ENCODE data around the gene ST6GALNAC6. TPM values are rescaled to one million over a fixed set of nuclear protein-coding genes. Genes with fewer than 3 reads are reported as not detected.
"Not testable (repeated sequence)": the region's sequence is repeated elsewhere in the genome, so short reads cannot be mapped to it uniquely, and the experiment has no call there.

Gene ST6GALNAC6
- polyA plus RNA-seq, 1 donor from 2014 or later: 44.2 TPM

GRCh38 chr9:127838375-127839078 is 60.9 kb downstream of the ST6GALNAC6 start:
- no peak overlapping the region for H3K4me2 ChIP-seq (ENCODE audit: low read length)
- H3K36me3 ChIP-seq (ENCODE audit: insufficient read depth, low read length): no peaks in the 10 kb centered on the region
- no peaks in the 10 kb centered on the region for H4K20me1 ChIP-seq (ENCODE audit: insufficient read depth)
- H3K4me3 ChIP-seq (ENCODE audit: low read length): no peak overlapping the region
- H3K9ac ChIP-seq (ENCODE audit: low read length): no peak overlapping the region
- no peaks in the 10 kb centered on the region for H3K9me3 ChIP-seq (ENCODE audit: low read length)
- TF ChIP-seq, protein P1, sequence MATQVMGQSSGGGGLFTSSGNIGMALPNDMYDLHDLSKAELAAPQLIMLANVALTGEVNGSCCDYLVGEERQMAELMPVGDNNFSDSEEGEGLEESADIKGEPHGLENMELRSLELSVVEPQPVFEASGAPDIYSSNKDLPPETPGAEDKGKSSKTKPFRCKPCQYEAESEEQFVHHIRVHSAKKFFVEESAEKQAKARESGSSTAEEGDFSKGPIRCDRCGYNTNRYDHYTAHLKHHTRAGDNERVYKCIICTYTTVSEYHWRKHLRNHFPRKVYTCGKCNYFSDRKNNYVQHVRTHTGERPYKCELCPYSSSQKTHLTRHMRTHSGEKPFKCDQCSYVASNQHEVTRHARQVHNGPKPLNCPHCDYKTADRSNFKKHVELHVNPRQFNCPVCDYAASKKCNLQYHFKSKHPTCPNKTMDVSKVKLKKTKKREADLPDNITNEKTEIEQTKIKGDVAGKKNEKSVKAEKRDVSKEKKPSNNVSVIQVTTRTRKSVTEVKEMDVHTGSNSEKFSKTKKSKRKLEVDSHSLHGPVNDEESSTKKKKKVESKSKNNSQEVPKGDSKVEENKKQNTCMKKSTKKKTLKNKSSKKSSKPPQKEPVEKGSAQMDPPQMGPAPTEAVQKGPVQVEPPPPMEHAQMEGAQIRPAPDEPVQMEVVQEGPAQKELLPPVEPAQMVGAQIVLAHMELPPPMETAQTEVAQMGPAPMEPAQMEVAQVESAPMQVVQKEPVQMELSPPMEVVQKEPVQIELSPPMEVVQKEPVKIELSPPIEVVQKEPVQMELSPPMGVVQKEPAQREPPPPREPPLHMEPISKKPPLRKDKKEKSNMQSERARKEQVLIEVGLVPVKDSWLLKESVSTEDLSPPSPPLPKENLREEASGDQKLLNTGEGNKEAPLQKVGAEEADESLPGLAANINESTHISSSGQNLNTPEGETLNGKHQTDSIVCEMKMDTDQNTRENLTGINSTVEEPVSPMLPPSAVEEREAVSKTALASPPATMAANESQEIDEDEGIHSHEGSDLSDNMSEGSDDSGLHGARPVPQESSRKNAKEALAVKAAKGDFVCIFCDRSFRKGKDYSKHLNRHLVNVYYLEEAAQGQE (IDR thresholded peaks at IDR 0.05; ENCODE audit: borderline replicate concordance): no peak
- TF ChIP-seq CTCF (IDR thresholded peaks at IDR 0.05; ENCODE audit: poor library complexity, severe bottlenecking) (no peak), EP300 (conservative IDR thresholded peaks at IDR 0.05; ENCODE audit: poor library complexity, severe bottlenecking) (no peak), RAD21 (conservative IDR thresholded peaks at IDR 0.05) (no peak), POLR2AphosphoS5 (IDR thresholded peaks at IDR 0.05) (no peak), EZH2 (IDR thresholded peaks at IDR 0.05; ENCODE audit: borderline replicate concordance, insufficient read depth, low read length, poor library complexity, severe bottlenecking) (no peak), SMC3 (conservative IDR thresholded peaks at IDR 0.05; ENCODE audit: poor library complexity) (no peak)
- no peak overlapping the region for H3K27ac ChIP-seq (ENCODE audit: low read length)
- no peaks in the 10 kb centered on the region for H3K79me2 ChIP-seq (replicated peaks; ENCODE audit: insufficient read depth, low read length)
- H3K27me3 ChIP-seq (ENCODE audit: insufficient read depth, low read depth, low read length): no peaks in the 10 kb centered on the region
- H3F3A ChIP-seq (ENCODE audit: insufficient read depth, low read length, poor library complexity, severe bottlenecking): no peaks in the 10 kb centered on the region
- H2AFZ ChIP-seq (ENCODE audit: low read depth, low read length): no peak overlapping the region
- no peaks in the 10 kb centered on the region for H3K9me2 ChIP-seq (ENCODE audit: insufficient read depth, low read length)

GRCh38 chr9:127837346-127837745 is 62.1 kb downstream of the ST6GALNAC6 start:
- no peak overlapping the region for H3K4me2 ChIP-seq (ENCODE audit: low read length)
- TF ChIP-seq TAF1 (IDR thresholded peaks at IDR 0.05; ENCODE audit: low read depth) (no peak), RAD21 (conservative IDR thresholded peaks at IDR 0.05) (no peak), POLR2AphosphoS5 (IDR thresholded peaks at IDR 0.05) (no peak), CTCF (IDR thresholded peaks at IDR 0.05; ENCODE audit: poor library complexity, severe bottlenecking) (no peak), MXI1 (conservative IDR thresholded peaks at IDR 0.05; ENCODE audit: poor library complexity, severe bottlenecking) (no peak)
- TF ChIP-seq, protein P1 (IDR thresholded peaks at IDR 0.05; ENCODE audit: borderline replicate concordance): no peak
- H3K36me3 ChIP-seq (ENCODE audit: insufficient read depth, low read length): no peaks in the 10 kb centered on the region
- no peaks in the 10 kb centered on the region for H4K20me1 ChIP-seq (ENCODE audit: insufficient read depth)
- H3K79me2 ChIP-seq (replicated peaks; ENCODE audit: insufficient read depth, low read length): no peaks in the 10 kb centered on the region
- H3K9ac ChIP-seq (ENCODE audit: low read length): no peak overlapping the region
- H3F3A ChIP-seq (ENCODE audit: insufficient read depth, low read length, poor library complexity, severe bottlenecking): no peaks in the 10 kb centered on the region
- H3K27ac ChIP-seq (ENCODE audit: low read length): no peak overlapping the region
- H3K9me3 ChIP-seq (ENCODE audit: low read length): no peaks in the 10 kb centered on the region
- H3K9me2 ChIP-seq (ENCODE audit: insufficient read depth, low read length): no peaks in the 10 kb centered on the region
- no peak overlapping the region for H3K4me3 ChIP-seq (ENCODE audit: low read length)
- no peak overlapping the region for H2AFZ ChIP-seq (ENCODE audit: low read depth, low read length)
- H3K27me3 ChIP-seq (ENCODE audit: insufficient read depth, low read depth, low read length): no peaks in the 10 kb centered on the region

DNA sequence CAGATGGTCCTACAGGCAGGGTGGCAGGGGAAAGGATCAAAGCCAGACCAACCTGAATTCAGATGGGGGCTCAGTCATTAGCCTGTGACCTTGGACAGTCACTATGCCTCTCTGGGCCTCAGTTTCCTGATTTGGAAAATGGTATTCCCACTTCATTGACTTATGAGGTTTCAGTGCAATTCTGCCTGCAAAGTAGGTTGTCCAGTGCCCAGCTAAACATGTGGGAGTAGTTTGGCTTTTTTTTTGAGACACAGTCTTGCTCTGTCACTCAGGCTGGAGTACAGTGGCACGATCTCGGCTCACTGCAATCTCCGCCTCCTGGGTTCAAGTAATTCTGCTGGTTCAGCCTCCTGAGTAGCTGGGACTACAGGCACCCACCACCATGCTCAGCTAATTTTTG is 62.8 kb downstream of the ST6GALNAC6 start:
- H3K4me3 ChIP-seq (ENCODE audit: low read length); H3K27ac ChIP-seq (ENCODE audit: low read length); H3K4me2 ChIP-seq (ENCODE audit: low read length); H3K27me3 ChIP-seq (ENCODE audit: insufficient read depth, low read depth, low read length); H2AFZ ChIP-seq (ENCODE audit: low read depth, low read length); H4K20me1 ChIP-seq (ENCODE audit: insufficient read depth); H3K79me2 ChIP-seq (replicated peaks; ENCODE audit: insufficient read depth, low read length); H3K9me3 ChIP-seq (ENCODE audit: low read length); H3K9ac ChIP-seq (ENCODE audit: low read length); H3K36me3 ChIP-seq (ENCODE audit: insufficient read depth, low read length); H3K9me2 ChIP-seq (ENCODE audit: insufficient read depth, low read length); H3F3A ChIP-seq (ENCODE audit: insufficient read depth, low read length, poor library complexity, severe bottlenecking): not testable (repeated sequence)

All from neural cell (in vitro differentiated cells).